Stimulated activated CD4-positive, alpha-beta T cell treated with anti-CD3 and anti-CD28 coated beads, TNF-alpha, amount 100 ng/mL, for 4 hours (primary cell): ENCODE data around the gene SPIN2A.
"Not testable (repeated sequence)": the region's sequence is repeated elsewhere in the genome, so short reads cannot be mapped to it uniquely, and the experiment has no call there.

Experiments
- DNase-seq, 3 experiments: peaks; one replicate each; pipeline ENCODE4 v3.0.0-alpha.2; 2020; ENCODE audit warnings: low read depth in 3 of 3

Gene SPIN2A

GRCh38 chrX:57102918-57103317, 34.3 kb downstream of the SPIN2A start:
- DNase-seq = not testable (repeated sequence)
